ENCODE measurements around the gene UBXN2A.

- no peak for TF ChIP-seq CTCF (IDR thresholded peaks at IDR 0.05)
- no peak for TF ChIP-seq POLR2A (IDR thresholded peaks at IDR 0.05)
Measured at GRCh38 chr2:23904215-23904614, 36.0 kb upstream of the UBXN2A start.

Measured in right lobe of liver (tissue), 4 donors.